H9 (cell line): ENCODE data around the gene DNMBP. TPM values are rescaled to one million over a fixed set of nuclear protein-coding genes. Genes with fewer than 3 reads are reported as not detected.

ENCODE experiments used
- DNase-seq: peaks from one replicate; pipeline ENCODE4 v3.0.0-alpha.2; 2017
- H2AFZ ChIP-seq: one replicate; pipeline ENCODE4 v1.6.1; 2013; ENCODE audit warnings: mild to moderate bottlenecking, low read length, control low read depth, moderate library complexity
- H2AK5ac ChIP-seq: 2 replicates; pipeline ENCODE4 v1.6.1; 2013; ENCODE audit warnings: low read length, control low read depth, mixed read lengths; ENCODE audit not compliant: insufficient read length
- H2BK120ac ChIP-seq: one replicate; pipeline ENCODE4 v1.6.1; 2013; ENCODE audit warnings: low read depth, mild to moderate bottlenecking, low read length, control low read depth, inconsistent platforms; ENCODE audit not compliant: poor library complexity, severe bottlenecking
- H2BK12ac ChIP-seq: 2 replicates; pipeline ENCODE4 v1.6.1; 2013; ENCODE audit warnings: low read length, control low read depth, mixed read lengths, low read depth; ENCODE audit not compliant: insufficient read length
- H2BK15ac ChIP-seq: 2 replicates; pipeline ENCODE4 v1.6.1; 2013; ENCODE audit warnings: low read depth, low read length, control low read depth
- H2BK20ac ChIP-seq: one replicate; pipeline ENCODE4 v1.6.1; 2013; ENCODE audit warnings: low read depth, mild to moderate bottlenecking, low read length, control low read depth, inconsistent platforms; ENCODE audit not compliant: poor library complexity, severe bottlenecking
- H2BK5ac ChIP-seq: 2 replicates; pipeline ENCODE4 v1.6.1; 2013; ENCODE audit warnings: low read length, control low read depth, mixed read lengths; ENCODE audit not compliant: insufficient read length
- H3K14ac ChIP-seq: 2 replicates; pipeline ENCODE4 v1.6.1; 2013; ENCODE audit warnings: low read length, control low read depth; ENCODE audit not compliant: insufficient read depth
- H3K18ac ChIP-seq: 2 replicates; pipeline ENCODE4 v1.6.1; 2013; ENCODE audit warnings: low read depth, mild to moderate bottlenecking, mixed read lengths, low read length, control low read depth; ENCODE audit not compliant: insufficient read length
- H3K23ac ChIP-seq: 2 replicates; pipeline ENCODE4 v1.6.1; 2013; ENCODE audit warnings: low read length, control low read depth, mixed read lengths, low read depth; ENCODE audit not compliant: insufficient read length
- H3K23me2 ChIP-seq: 2 replicates; pipeline ENCODE4 v1.6.1; 2013; ENCODE audit warnings: low read depth, mild to moderate bottlenecking, mixed read lengths, low read length, control low read depth; ENCODE audit not compliant: insufficient read length, poor library complexity, severe bottlenecking
- H3K27ac ChIP-seq: 2 replicates; pipeline ENCODE4 v1.5.1; 2013; ENCODE audit warnings: low read length, control low read depth, mixed read lengths, low read depth; ENCODE audit not compliant: insufficient read length
- H3K27me3 ChIP-seq: 2 replicates; pipeline ENCODE4 v1.6.1; 2013; ENCODE audit warnings: low read length, control low read depth, inconsistent platforms; ENCODE audit not compliant: insufficient read depth
- H3K4ac ChIP-seq: 2 replicates; pipeline ENCODE4 v1.6.1; 2013; ENCODE audit warnings: low read depth, mild to moderate bottlenecking, control low read depth, inconsistent platforms, low read length, moderate library complexity
- H3K4me1 ChIP-seq: 2 replicates; pipeline ENCODE4 v1.6.1; 2013; ENCODE audit warnings: low read length, control low read depth, inconsistent platforms; ENCODE audit not compliant: insufficient read depth
- H3K4me2 ChIP-seq: 2 replicates; pipeline ENCODE4 v1.6.1; 2013; ENCODE audit warnings: low read length, control low read depth, mixed read lengths; ENCODE audit not compliant: insufficient read length, insufficient read depth
- H3K56ac ChIP-seq: 2 replicates; pipeline ENCODE4 v1.6.1; 2013; ENCODE audit warnings: low read depth, mild to moderate bottlenecking, mixed read lengths, low read length, control low read depth; ENCODE audit not compliant: insufficient read length
- H3K79me1 ChIP-seq: 2 replicates; pipeline ENCODE4 v1.6.1; 2013; ENCODE audit warnings: low read depth, mild to moderate bottlenecking, moderate library complexity, low read length, control low read depth, inconsistent platforms; ENCODE audit not compliant: insufficient read depth, poor library complexity, severe bottlenecking
- H3K79me2 ChIP-seq: 2 replicates; pipeline ENCODE4 v1.6.1; 2013; ENCODE audit warnings: low read length, control low read depth, inconsistent platforms; ENCODE audit not compliant: insufficient read depth
- H3K9ac ChIP-seq: 2 replicates; pipeline ENCODE4 v1.6.1; 2013; ENCODE audit warnings: low read length, control low read depth, mixed read lengths; ENCODE audit not compliant: insufficient read length; ENCODE audit errors: extremely low read depth
- H3K9me3 ChIP-seq: one replicate; pipeline ENCODE4 v1.6.1; 2013; ENCODE audit warnings: low read depth, low read length, inconsistent platforms; ENCODE audit not compliant: control insufficient read depth
- H3T11ph ChIP-seq: one replicate; pipeline ENCODE4 v1.6.1; 2013; ENCODE audit warnings: mild to moderate bottlenecking, low read length, control low read depth, inconsistent platforms
- H4K20me1 ChIP-seq: one replicate; pipeline ENCODE4 v1.6.1; 2013; ENCODE audit not compliant: control insufficient read depth, insufficient read length, insufficient read depth
- H4K5ac ChIP-seq: 2 replicates; pipeline ENCODE4 v1.6.1; 2013; ENCODE audit warnings: low read depth, mild to moderate bottlenecking, mixed read lengths, low read length, control low read depth; ENCODE audit not compliant: insufficient read length
- H4K8ac ChIP-seq: replicated peaks from 2 replicates; pipeline ENCODE4 v1.6.1; 2013; ENCODE audit warnings: low read length, control low read depth, mixed read lengths, low read depth; ENCODE audit not compliant: insufficient read length
- H4K91ac ChIP-seq: 2 replicates; pipeline ENCODE4 v1.6.1; 2013; ENCODE audit warnings: low read depth, mild to moderate bottlenecking, moderate library complexity, mixed read lengths, low read length, control low read depth; ENCODE audit not compliant: insufficient read length
- H3K27ac Mint-ChIP-seq, 3 experiments: 2 replicates in 2 of 3; 3 replicates in 1 of 3; pipeline ENCODE4 v1.8.0; 2020 to 2021; ENCODE audit warnings: mixed read lengths in 3 of 3, mild to moderate bottlenecking in 1 of 3, moderate library complexity in 1 of 3
- H3K27me3 Mint-ChIP-seq: 2 replicates; pipeline ENCODE4 v1.8.0; 2021; ENCODE audit warnings: low read depth, mild to moderate bottlenecking, moderate library complexity, mixed read lengths
- H3K36me3 Mint-ChIP-seq, 3 experiments: 2 replicates in 2 of 3; 3 replicates in 1 of 3; pipeline ENCODE4 v1.8.0; 2020 to 2021; ENCODE audit warnings: low read depth in 3 of 3, mixed read lengths in 3 of 3; ENCODE audit not compliant: insufficient read depth in 1 of 3
- H3K4me1 Mint-ChIP-seq, 2 experiments: 2 replicates each; pipeline ENCODE4 v1.8.0; 2020; ENCODE audit warnings: mixed read lengths in 2 of 2
- H3K4me3 Mint-ChIP-seq, 2 experiments: 2 replicates in 1 of 2; 3 replicates in 1 of 2; pipeline ENCODE4 v1.8.0; 2020 to 2021; ENCODE audit warnings: mild to moderate bottlenecking in 2 of 2, mixed read lengths in 2 of 2, moderate library complexity in 1 of 2
- H3K9me3 Mint-ChIP-seq, 2 experiments: 2 replicates in 1 of 2; 3 replicates in 1 of 2; pipeline ENCODE4 v1.8.0; 2020; ENCODE audit warnings: mild to moderate bottlenecking in 2 of 2, mixed read lengths in 2 of 2, moderate library complexity in 1 of 2
- CTCF ChIP-seq: fragments of 200-600 bp; sonication (generic); conservative IDR thresholded peaks from 3 replicates; pipeline ENCODE4 v1.8.0; 2021; ENCODE audit warnings: antibody characterized with exemption, mild to moderate bottlenecking
- WGBS: extraction: QIAGEN DNeasy Blood & Tissue Kit; methylation state at CpG from one replicate; pipeline ENCODE4 v1.1.7; 2013; ENCODE audit warnings: missing lambda C conversion rate, low lambda C conversion rate, mixed read lengths; ENCODE audit not compliant: insufficient read length; ENCODE audit errors: extremely low coverage; 5-methylcytosine and 5-hydroxymethylcytosine counted together
- total RNA-seq: library from RNA; stranded (reverse); gene quantifications from 2 replicates; pipeline ENCODE4 v1.2.1, GENCODE V29; 2021

The DNMBP gene
- total RNA-seq, 1 experiment from 2014 or later = 25.6 TPM

GRCh38 chr10:99930731-99931550 is 78.8 kb downstream of the DNMBP start:
- Histone ChIP-seq H2BK120ac (peak overlapping the region; percentile 38), H4K8ac (no peak overlapping the region), H3K79me2 (no peaks in the 10 kb centered on the region), H2BK20ac (no peak overlapping the region), H2BK15ac (no peak overlapping the region), H3K56ac (no peak overlapping the region), H3K23ac (no peak overlapping the region), H2AK5ac (no peak overlapping the region), H3K4ac (no peak overlapping the region), H3K9me3 (no peaks in the 10 kb centered on the region), H3K14ac (no peak overlapping the region), H4K20me1 (no peaks in the 10 kb centered on the region), H3K9ac (no peak overlapping the region), H4K5ac (no peak overlapping the region), H3K79me1 (no peaks in the 10 kb centered on the region), H2AFZ (no peak overlapping the region), H2BK5ac (no peak overlapping the region), H3K4me2 (peak overlapping the region; percentile 12), H3K27me3 (no peaks in the 10 kb centered on the region), H3K18ac (no peak overlapping the region), H3K27ac (peak overlapping the region; percentile 8), H4K91ac (no peak overlapping the region), H3K4me1 (peaks cover 12% of the 10 kb centered on the region; the same call in 1 of the 2 replicates), H3K23me2 (no peaks in the 10 kb centered on the region), H3T11ph (no peak overlapping the region), H2BK12ac (no peak overlapping the region)
- Mint-ChIP-seq H3K9me3 (no peaks in the 10 kb centered on the region), H3K4me3 (no peak overlapping the region), H3K27me3 (no peaks in the 10 kb centered on the region), H3K27ac (peak overlapping the region; percentile 69 to 92 (median 84)), H3K4me1 (peaks cover 41 to 47% of the 10 kb centered on the region in 2 experiments), H3K36me3 (no peaks in the 10 kb centered on the region)
- WGBS = no CpG with 5 or more reads among the region's 9 CpGs
- DNase-seq = peak; percentile 55
- no peak for TF ChIP-seq CTCF
